DOHH2 (cell line): ENCODE measurements around the gene SH3GL1.

Experiments
- H3F3A ChIP-seq: fragments of 200-600 bp; sonication (generic), shearing (Covaris generic); 2 replicates; pipeline ENCODE4 v1.6.0; 2016; ENCODE audit warnings: antibody characterized with exemption, mild to moderate bottlenecking; ENCODE audit not compliant: control insufficient read depth, insufficient read depth
- H3K27ac ChIP-seq: fragments of 200-600 bp; sonication (generic); 2 replicates; pipeline ENCODE4 v1.5.1; 2014; ENCODE audit warnings: low read depth, mild to moderate bottlenecking, low read length, moderate library complexity
- H3K27me3 ChIP-seq: fragments of 200-600 bp; sonication (generic); 2 replicates; pipeline ENCODE4 v1.6.1; 2014; ENCODE audit warnings: mild to moderate bottlenecking, low read length, mixed read lengths; ENCODE audit not compliant: control insufficient read depth
- H3K36me3 ChIP-seq: fragments of 200-600 bp; sonication (generic); 2 replicates; pipeline ENCODE4 v1.6.1; 2014; ENCODE audit warnings: mild to moderate bottlenecking, low read length, moderate library complexity, mixed read lengths; ENCODE audit not compliant: control insufficient read depth
- H3K4me1 ChIP-seq: fragments of 200-600 bp; sonication (generic); 2 replicates; pipeline ENCODE4 v1.6.1; 2014; ENCODE audit warnings: mild to moderate bottlenecking, low read length, mixed read lengths; ENCODE audit not compliant: control insufficient read depth
- H3K4me2 ChIP-seq: fragments of 200-600 bp; sonication (generic); 2 replicates; pipeline ENCODE4 v1.6.0; 2014; ENCODE audit warnings: mild to moderate bottlenecking, low read length, moderate library complexity
- H3K4me3 ChIP-seq: fragments of 200-600 bp; sonication (generic); 2 replicates; pipeline ENCODE4 v1.5.1; 2014; ENCODE audit warnings: mild to moderate bottlenecking, low read length, mixed read lengths
- H3K79me2 ChIP-seq: fragments of 200-600 bp; sonication (generic); 2 replicates; pipeline ENCODE4 v1.6.1; 2014; ENCODE audit warnings: mild to moderate bottlenecking, low read length, mixed read lengths; ENCODE audit not compliant: control insufficient read depth
- H3K9me2 ChIP-seq: fragments of 200-600 bp; sonication (generic); replicated peaks from 2 replicates; pipeline ENCODE4 v1.6.1; 2014; ENCODE audit warnings: mild to moderate bottlenecking, low read length, mixed read lengths; ENCODE audit not compliant: control insufficient read depth
- H3K9me3 ChIP-seq: fragments of 200-600 bp; sonication (generic); 2 replicates; pipeline ENCODE4 v1.6.1; 2014; ENCODE audit warnings: antibody characterized with exemption, low read length, mixed read lengths; ENCODE audit not compliant: control insufficient read depth, insufficient read depth
- H4K20me1 ChIP-seq: fragments of 200-600 bp; sonication (generic); 2 replicates; pipeline ENCODE4 v1.6.0; 2014; ENCODE audit warnings: low read depth, mild to moderate bottlenecking, antibody characterized with exemption, low read length, moderate library complexity; ENCODE audit not compliant: control insufficient read depth, insufficient read depth
- CTCF ChIP-seq: fragments of 200-600 bp; sonication (generic); IDR thresholded peaks from one replicate; pipeline ENCODE4 v1.5.1; 2014; ENCODE audit warnings: antibody characterized with exemption, mild to moderate bottlenecking, low read depth, low read length; ENCODE audit not compliant: poor library complexity, severe bottlenecking
- EZH2phosphoT487 ChIP-seq: fragments of 200-600 bp; sonication (generic); IDR thresholded peaks from 2 replicates; pipeline ENCODE4 v1.6.1; 2017; ENCODE audit warnings: borderline replicate concordance, mild to moderate bottlenecking, antibody characterized with exemption, low read length, moderate library complexity, mixed read lengths

SH3GL1 gene

GRCh38 chr19:4443188-4443587 lies 42.8 kb upstream of the SH3GL1 start:
- no peaks in the 10 kb centered on the region for H3K9me3 ChIP-seq
- H3K27ac ChIP-seq, result no peak overlapping the region
- no peak overlapping the region for H3K4me2 ChIP-seq
- H4K20me1 ChIP-seq, result peaks cover 1% of the 10 kb centered on the region; the same call in 1 of the 2 replicates
- peaks cover 14% of the 10 kb centered on the region for H3K79me2 ChIP-seq
- TF ChIP-seq EZH2phosphoT487 (no peak), CTCF (no peak)
- no peaks in the 10 kb centered on the region for H3F3A ChIP-seq
- peaks cover 80% of the 10 kb centered on the region for H3K36me3 ChIP-seq
- no peaks in the 10 kb centered on the region for H3K4me1 ChIP-seq
- no peaks in the 10 kb centered on the region for H3K27me3 ChIP-seq
- H3K9me2 ChIP-seq, result no peaks in the 10 kb centered on the region
- H3K4me3 ChIP-seq, result no peak overlapping the region

GRCh38 chr19:4442819-4443146 lies 42.4 kb upstream of the SH3GL1 start:
- H3K27ac ChIP-seq, result no peak overlapping the region
- H3K27me3 ChIP-seq, result no peaks in the 10 kb centered on the region
- H3K4me2 ChIP-seq, result no peak overlapping the region
- H3K9me2 ChIP-seq, result no peaks in the 10 kb centered on the region
- H3K9me3 ChIP-seq, result no peaks in the 10 kb centered on the region
- peaks cover 4% of the 10 kb centered on the region; the same call in 1 of the 2 replicates for H4K20me1 ChIP-seq
- TF ChIP-seq CTCF, result no peak
- no peak for TF ChIP-seq EZH2phosphoT487
- H3F3A ChIP-seq, result no peaks in the 10 kb centered on the region
- H3K79me2 ChIP-seq, result peaks cover 18% of the 10 kb centered on the region
- H3K4me3 ChIP-seq, result no peak overlapping the region
- no peaks in the 10 kb centered on the region for H3K4me1 ChIP-seq
- peaks cover 80% of the 10 kb centered on the region for H3K36me3 ChIP-seq

- Histone ChIP-seq H3K27ac (no peak overlapping the region), H3K4me2 (no peak overlapping the region), H3K27me3 (no peaks in the 10 kb centered on the region), H4K20me1 (peaks cover 4% of the 10 kb centered on the region; the same call in 1 of the 2 replicates), H3K4me1 (no peaks in the 10 kb centered on the region), H3K9me2 (no peaks in the 10 kb centered on the region), H3F3A (no peaks in the 10 kb centered on the region), H3K36me3 (peaks cover 77% of the 10 kb centered on the region), H3K9me3 (no peaks in the 10 kb centered on the region), H3K79me2 (peaks cover 21% of the 10 kb centered on the region), H3K4me3 (no peak overlapping the region)
- TF ChIP-seq CTCF (no peak), EZH2phosphoT487 (no peak)
These were observed 41.9 kb upstream of the SH3GL1 start for GRCh38 chr19:4441994-4442818.
